ENCODE data around the gene ATP13A3.

Gene ATP13A3

DNA sequence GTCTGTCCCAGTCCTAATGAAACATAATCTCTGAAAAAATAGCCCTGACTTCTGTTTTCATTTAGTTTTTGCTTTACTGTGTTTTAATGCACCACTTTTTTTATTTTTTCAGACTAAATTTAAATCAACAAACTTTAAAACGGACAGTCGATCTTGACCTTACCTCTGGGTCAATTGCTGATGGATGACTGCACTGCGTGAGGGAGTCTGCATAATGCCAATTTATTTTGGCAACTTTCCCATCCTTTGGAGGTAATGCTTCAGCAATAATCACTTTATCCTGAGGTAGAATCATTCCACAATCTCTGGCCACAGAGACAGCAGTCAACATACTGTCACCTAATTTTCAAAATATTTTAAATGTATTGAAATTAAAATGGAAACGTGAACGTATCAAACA is 55.2 kb downstream of the ATP13A3 start:
- DNase-seq = peak; percentile 31

DNA sequence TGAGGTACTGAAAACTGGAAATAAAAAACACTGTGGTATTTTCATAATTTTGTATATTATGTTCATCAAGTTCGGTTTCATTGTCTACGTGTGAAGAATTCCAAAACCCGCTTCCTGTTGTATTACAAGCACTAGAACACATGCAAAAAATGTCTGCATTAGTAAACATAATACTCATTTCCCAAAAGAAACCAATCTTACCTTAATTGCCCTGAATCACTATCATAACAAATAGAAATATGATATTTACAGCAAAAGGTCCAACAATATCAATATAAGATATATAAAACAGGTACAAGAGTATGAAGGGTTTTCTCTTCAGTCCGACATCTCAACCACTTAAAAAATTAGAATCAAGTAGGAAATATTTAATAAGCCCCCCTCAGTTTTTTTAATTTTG is 61.4 kb downstream of the ATP13A3 start:
- DNase-seq = no peak

DNA sequence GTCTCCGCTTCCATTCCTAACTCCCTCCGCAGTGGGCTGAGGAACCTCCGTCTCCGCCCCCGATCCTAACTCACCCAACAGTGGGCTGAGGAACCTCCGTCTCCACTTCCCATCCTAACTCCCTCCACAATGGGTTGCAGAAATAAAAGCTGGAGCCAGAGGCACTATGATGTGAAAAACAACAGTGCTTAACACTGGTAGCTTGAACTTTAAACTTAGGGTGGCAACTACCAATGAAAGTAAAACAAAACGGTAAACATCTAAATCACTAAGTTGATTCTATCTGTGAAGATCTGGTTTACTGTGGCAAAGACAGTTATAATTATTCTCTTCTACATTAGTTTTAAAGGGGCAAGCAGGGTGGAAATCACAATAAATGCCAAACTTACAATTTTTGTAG is 61.8 kb downstream of the ATP13A3 start:
- no peak for DNase-seq

DNA sequence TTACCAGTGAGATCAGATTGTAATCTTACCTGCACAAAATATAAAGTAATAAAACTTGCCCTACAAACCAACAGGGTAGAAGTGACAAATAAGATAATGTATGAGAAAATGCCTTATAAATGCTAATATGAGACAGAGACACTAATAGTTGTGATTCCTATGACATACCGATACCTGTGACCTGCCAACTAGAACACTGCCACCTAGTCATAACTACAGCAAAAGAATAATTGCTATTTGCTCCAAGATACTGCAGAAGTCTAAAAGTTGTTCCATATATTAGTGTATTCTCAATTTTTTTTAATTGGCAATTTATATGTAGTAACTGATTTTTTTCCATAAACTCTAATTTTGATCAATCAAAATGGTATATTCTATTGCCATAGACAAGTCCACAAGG is 62.4 kb downstream of the ATP13A3 start:
- no peak for DNase-seq

DNA sequence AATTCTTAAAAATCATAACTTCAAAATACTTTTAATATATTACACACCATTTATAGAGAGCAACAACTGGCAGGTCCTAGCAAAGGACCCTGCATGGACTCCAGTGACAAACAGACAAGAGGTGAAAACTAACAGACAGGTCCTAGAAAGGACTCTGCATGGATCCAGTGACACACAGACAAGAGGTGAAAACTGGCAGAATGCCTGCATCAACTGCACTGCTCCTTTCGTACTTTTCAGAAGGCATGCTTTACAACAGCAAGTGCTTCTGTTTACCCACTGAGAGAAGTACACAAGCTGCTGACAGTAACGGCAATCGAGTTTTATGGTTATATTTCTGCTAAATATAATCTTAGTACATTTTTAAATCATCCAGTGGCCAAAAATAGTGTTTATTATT is 63.5 kb downstream of the ATP13A3 start:
- no peak for DNase-seq

DNA sequence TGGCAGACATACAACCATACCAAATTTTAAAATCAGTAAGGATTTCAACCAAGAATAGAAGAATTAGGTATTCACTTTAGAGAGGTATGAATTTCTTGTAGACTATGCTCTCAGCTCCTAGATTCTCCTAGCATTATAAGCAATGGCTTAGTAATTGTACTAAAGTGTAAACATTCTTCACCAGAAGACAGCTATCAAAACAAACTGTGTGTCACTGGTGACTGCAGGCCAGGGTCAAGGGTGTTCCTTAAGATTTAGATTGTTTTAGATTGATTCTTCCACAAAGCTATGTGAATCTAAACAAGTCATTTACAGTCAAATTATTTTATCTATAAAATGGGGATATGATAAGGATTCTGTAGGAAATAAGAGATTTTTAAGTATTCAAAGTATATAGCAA is 64.6 kb downstream of the ATP13A3 start:
- no peak for DNase-seq

DNA sequence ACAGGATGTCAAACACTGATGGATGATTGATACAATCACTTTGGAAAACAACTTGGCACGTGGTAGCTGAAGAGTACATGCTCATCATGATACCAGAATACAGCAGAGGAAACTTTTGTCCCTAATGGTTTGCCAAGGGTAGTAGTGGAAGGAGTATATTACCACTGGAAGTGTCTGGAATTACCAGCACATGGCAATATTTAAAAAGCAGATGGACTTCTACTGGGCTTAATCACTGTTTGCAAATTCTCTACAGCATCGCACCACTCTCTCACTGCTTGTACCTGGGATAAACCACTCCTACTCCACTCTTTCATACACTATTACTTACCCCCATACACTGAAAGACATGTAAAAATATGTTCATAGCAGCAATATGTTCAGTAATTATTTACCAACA is 68.1 kb downstream of the ATP13A3 start:
- no peak for DNase-seq

DNA sequence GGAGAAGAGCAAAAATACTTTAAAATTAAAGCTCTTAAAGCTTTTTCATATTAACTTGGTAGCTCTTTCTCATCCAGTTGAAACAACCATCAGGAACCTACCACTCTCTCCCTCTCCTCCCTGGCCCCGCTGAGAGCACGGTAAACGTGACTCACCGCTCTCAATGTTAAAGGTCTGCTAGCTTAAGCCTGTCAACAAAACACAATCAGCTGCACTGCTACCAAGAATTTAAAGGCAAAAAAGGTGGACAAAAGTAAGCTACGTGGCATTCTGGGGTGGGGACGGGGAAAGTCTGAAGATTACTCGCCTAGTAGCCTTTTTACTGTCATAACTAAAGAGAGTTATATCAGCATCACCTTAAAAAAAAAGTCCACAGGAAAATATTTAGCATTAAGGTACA is 79.4 kb downstream of the ATP13A3 start:
- DNase-seq = no peak

DNA sequence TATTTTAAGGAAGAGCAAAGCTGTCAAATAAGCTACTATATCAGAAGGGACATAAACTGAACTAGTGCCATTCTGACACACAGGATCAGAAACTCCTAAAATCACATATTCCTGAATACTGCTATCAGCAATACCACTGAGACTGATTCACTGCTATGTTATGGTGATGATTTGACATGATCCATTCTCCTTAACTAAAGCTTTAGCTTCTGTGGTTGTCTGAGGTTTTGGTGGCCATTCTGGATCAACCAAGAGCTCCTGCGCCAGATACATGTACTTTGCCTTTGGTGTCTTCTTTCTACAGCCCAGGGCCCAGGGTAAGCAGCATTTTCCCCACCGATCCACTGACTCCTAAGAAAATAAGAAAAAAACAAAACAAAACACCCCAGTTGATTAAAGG is 81.0 kb downstream of the ATP13A3 start:
- no peak for DNase-seq

DNA sequence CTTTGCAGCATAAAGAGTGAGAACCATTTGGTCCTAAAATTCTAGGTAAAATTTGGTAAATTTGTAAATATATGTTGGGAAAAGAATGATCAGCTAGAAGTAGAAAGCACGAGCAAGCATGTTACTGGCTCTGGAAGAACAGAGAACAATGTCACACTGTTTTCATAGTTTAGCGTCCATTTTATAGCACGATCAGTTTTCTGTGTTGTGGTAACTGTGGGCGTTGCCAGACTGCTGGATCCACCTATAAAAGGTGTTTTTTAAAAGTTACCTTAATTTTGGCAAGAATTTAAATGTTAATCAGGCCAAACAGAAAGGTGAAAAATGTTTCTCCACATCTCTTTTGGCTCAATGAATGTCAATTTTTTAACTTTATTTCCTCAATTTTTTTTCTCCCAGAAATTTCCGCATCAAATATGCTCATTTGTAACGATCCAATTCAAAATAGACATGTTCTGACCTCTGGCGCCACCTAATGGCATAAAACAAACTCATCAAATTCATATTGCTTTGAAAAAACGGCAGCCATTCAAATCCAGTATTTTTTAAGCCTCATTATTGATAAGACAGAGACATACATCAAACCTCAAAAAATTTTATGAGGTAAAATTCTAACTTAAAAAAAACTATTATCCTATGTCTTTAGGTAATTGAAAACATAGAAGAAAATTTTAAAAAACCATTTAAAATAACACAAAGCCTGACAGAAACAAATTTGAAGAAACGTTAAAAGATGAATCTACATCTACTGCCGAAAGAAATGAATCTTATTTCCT is 82.2 kb downstream of the ATP13A3 start:
- peak; percentile 70 for DNase-seq

DNA sequence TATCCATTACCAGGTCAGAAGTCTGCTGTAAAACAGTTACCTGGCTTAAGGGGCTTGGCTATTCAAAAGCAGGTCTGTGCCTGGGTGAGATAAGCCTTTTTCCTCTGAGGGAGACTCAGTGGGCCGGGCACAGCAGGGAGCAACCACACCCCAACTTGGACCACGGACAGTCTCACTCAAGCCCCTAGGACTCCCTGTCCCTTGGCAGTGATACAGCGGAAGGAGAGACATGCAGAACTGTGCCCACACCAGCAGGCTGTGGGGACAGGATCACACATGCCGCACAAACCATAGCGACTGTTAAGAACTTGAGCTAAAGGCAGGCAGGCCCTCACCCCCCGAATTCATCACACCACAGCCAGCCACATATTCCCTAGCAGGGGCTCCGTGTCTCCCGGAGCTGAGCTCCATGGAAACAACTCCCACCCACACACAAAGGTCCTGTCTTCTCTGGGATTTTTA is 84.9 kb downstream of the ATP13A3 start:
- DNase-seq = no peak

DNA sequence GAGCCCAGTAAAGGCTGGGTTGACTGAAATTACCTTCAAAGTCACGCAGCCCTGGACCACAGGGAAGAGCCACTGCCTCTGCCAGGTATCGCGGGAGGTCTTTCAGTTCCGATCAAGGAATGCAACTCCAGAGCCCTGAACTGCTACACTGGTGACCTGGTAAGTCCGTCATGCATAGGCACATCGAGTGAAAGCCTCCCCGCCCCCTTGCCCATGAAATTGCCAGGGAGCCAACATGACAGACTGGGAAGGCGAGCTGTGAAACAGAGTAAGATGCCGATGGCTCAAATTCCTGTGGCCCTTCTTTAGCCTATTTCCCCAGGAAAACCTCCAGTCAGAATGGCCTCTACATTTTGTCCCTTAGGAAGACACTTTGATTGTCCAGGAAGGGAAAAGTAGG is 85.5 kb downstream of the ATP13A3 start:
- no peak for DNase-seq

DNA sequence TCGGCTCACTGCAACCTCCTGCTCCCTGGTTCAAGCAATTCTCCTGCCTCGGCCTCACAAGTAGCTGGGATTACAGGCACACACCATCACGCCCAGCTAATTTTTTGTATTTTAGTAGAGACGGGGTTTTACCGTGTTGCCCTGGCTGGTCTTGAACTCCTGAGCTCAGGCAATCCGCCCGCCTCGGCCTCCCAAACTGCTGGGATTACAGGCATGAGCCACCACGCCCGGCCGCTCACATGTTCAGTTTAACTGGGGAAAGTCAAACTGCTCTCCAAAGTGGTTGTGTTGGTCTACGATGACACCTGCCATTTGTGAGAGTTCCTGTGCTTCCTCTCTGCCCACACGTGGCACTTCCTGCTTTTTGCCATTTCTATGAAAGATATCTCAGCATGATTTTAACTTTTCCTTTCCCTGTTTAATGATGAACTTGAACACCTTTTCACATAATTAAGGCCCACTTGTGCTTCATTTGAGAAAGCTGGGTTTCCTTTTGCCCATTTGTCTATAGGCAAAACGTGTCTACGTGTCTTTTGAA is 86.9 kb downstream of the ATP13A3 start:
- DNase-seq = no peak

DNA sequence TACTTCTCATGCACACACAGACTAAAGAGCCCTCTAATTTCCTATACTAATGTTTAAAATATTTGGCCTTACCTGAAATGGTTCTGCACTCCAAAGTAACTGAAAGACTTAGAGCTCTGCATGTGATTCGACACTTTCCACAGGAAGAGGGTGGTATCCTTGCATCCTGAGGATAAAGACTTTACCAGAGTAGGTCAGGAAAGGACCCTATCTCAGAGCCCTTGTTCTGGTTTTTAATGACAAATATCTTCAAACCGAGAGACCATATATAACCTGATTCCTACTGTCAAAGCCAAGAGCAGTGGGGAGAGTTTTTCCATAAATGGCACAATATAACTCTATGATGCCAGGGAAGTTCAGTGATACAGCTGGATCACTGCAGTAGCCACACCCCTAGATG is 87.6 kb downstream of the ATP13A3 start, which contains the start of gene GP5:
Gene GP5 (minus strand): TSS at position 101 of the 400 bp plus-strand sequence. CDS start 984 bp downstream, outside the sequence.
- no peak for DNase-seq

DNA sequence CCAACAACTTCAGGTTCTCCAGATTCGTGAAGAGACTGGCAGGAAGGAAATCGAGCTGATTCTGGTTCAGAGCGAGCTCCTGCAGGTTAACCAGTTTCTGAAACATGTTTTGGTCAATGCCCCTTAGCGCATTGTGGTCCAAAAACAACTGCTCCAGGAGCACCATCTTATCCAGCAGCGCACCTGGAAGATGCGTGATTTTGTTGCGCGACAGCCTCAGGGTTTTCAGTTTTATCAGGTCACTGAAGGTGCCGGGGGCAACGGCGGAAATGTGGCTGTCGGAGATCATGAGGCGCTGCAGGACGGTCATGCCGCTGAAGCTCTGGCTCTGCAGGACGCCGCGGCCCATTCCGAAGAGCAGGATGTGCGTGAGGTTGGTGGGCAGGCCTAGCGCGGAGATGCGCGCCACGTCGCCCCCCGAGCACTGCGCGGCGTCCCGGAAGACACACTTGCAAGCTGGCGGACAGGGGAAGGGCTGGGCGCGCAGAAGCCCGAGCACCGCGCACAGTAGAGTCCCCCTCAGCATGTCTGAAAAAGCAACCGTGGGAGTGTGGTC is 89.0 kb downstream of the ATP13A3 start:
- DNase-seq = no peak

DNA sequence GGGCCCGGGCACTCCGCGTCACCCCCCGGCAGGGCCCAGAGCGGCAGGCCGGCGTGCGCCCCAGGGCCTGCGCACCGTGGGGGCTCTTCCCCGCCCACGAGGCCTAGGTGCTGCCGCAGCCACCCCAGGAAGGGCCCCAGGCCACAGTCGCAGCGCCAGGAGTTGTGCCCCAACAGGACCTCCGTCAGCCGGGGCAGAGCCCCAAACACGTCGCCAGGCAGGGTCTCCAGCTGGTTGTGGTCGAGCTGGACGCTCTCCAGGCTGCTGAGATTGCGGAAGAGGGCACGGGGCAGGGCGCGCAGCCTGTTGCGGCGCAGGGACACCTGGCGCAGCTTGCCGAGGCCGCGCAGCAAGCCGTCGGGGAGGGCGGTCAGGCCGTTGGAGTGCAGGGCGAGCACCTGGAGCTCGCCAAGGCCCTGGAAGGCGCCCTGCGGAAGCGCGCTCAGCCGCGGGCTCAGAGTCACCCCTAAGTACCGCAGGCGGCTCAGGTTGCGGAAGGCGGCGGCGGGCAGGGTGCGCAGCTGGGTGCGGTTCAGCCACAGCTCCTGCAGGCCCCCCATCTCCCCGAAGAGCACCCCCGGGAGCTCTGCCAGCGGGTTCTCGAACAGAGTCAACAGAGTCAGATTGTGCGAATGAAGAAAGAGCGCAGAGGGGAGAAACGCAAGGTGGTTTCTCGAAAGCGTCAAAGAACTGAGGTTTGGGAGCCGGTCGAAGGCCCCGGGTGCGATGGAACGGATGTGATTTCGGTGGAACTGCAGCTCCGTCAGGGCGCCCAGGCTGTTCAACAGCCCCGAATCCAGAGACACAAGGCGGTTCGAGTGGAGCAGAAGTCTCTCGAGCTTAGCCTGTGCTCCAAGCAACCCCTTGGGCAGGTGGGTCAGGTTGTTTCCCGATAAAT is 89.7 kb downstream of the ATP13A3 start:
- DNase-seq = no peak

DNA sequence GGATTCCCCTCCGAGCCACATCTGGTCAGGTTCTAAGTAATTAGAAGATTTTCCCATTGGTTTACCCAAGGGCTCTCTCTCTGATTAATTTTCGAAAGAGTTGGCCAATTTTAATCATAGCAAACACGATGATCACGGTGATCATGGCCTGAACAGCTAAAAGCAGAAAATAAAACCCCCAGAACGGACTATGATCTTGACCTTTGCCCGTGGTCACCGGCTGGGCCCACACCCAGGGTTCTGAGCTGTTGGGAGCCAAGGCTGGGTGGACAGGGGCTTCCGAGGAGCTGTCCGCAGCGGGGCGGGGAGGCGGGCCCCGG is 90.3 kb downstream of the ATP13A3 start:
- no peak for DNase-seq

DNA sequence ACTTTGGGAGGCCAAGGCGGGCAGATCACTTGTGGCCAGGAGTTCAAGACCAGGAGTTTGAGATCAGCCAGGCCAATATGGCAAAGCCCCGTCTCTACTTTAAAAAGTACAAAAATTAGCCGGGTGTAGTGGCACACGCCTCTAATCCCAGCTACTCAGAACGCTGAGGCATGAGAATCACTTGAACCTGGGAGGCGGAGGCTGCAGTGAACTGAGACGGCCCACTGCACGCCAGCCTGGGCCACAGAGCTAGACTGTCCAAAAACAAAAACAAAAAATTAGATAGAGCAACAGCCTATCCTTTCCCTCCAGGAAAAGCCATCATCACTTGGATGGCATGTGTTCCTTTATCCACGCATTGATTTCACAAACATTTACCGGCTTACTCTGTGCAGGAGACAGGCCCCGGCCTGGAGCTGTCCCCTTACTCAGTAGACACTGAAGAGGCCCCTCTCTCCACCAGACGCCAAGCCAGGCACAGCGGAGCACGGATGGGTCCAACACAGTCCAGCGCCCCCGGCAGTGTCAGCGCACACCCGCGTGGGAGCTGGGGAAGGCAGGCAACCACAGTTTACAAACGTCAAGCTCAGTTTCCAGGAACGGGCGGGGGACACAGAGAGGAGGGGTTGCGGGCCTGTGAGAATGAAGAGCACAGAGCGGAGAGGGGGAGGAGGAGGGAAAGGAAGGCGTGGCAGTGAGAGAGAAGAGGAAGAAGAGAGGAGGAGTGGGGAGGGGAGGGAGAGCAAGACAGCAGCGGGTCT is 90.8 kb downstream of the ATP13A3 start:
- DNase-seq = no peak

DNA sequence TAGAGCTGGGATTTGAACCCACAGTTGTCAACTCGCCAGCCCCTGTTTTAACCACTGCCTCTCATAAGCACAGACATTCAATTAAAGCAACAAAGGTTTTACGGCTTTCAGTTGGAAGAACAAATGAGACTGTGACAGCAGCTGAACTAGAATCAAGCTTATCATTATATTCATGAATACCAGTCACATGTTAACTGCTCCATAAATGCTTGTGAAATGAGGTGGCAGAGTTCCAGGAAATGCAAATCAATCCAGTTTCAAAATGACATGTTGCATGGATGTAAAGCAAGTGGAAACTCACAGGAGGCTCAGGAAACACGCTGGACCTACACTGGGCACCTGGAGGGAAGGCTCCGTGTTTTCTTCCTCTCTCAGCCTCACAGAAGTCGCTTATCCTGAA is 91.6 kb downstream of the ATP13A3 start:
- DNase-seq = peak; percentile 92

DNA sequence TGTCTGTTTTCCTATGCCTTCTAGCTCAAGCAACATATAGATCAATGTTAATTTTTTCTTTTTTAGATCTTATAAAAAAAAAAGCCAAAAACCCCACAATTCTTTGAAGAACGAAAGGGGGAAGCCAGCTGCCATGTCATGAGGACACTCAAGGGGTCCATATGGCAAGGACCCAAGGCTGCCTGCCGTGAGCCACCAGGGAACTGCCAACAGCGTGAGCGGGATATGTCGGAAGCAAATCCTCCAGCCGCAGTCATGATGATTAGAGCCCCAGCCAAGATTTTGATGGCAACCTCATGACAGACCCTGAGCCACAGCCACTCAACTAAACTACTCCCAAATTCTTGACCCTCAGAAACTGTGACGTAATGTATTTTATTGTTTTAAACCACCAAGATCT is 94.2 kb downstream of the ATP13A3 start:
- no peak for DNase-seq

DNA sequence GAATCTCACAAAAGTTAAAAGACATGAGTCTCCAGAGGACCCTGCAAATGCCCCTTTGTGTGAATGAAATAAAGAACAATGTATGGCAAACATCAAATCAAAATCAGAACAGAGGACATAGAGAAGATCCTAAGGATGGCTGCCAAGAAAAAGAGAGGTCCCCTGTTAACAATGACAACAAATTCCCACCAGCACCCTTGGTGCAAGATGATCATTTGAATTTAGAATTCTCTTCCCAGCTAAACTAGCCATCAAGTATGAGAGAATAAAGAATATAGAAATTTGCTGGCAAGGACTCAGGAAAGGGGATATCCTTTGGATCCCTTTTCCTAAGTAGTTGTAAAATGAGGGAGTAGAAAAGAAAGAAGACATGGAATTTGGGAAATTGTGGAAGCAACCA is 96.0 kb downstream of the ATP13A3 start:
- DNase-seq = no peak

DNA sequence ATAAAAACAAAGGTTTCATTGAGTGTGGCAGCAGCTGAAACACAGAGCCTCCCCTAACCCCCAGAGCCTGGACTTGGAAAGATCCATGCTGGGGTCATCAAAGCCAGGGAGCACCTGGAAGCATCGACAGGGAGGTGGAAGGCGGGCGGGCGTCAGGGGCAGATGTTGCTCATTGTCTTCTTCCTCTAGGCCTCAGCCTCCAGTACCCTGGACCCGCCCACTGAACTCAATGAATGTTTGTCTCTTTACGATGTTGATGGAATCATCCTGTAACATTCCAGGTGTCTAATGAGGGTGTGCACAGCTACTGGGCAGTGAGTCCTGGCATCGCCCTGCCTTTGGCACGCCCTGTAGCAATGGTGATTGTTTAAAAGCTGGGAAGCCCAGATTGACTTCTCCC is 97.5 kb downstream of the ATP13A3 start:
- DNase-seq = no peak

DNA sequence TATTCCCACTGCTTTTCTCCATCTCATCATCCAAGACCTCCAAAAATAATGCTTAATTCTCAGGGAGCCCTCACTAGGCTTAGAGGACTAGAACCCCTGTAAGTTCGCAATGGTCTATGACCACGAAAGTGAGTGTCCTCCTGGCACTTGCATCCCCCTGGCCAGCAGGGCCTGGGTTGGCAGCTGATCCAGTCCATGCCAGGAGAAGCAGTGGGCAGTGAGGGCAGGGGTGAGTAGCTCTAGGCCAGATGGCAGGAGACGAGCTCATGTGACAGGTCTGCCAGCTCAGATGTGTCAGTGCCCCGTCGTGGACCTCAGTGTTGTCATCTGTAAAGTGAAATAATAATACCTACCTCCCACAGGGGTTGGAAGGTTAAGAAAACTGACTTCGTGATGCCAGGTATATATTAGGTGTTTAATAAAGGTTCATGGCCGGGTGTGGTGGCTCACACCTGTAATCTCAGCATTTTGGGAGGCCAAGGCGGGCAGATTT is 98.8 kb downstream of the ATP13A3 start:
- no peak for DNase-seq
